ENCODE results near the gene ART1. TPM values are rescaled to one million over a fixed set of nuclear protein-coding genes. Genes with fewer than 3 reads are reported as not detected.
"Not testable (repeated sequence)": the region's sequence is repeated elsewhere in the genome, so short reads cannot be mapped to it uniquely, and the experiment has no call there.

Gene ART1
- total and polyA plus RNA-seq, 3 experiments from 2014 or later = not detected

DNA sequence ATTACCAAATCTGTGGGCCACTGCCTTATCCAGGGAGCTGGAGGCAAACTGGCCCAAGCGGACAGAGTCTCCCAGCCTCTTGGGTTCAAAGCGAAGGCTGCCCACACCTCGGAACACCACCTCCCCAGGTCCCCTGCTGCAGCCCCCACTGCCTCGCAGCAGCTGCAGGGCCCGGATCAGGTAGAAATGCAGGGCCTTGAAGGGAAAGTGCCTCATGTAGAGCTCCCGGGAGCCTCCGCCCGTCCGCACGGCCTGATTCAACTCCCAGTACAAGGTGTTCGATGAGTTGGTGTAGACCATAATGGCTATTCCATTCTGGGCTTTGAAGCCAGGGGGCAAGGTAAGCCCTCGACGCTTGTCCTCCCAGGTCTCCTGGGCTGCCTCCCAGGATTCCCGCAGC, 5.1 kb upstream of the ART1 start:
- Mint-ChIP-seq H3K4me3 (no peak overlapping the region), H3K27ac (no peak overlapping the region), H3K36me3 (no peaks in the 10 kb centered on the region), H3K4me1 (peaks cover 7 to 18% (median 7%) of the 10 kb centered on the region in 3 donors), H3K27me3 (peaks cover 31 to 53% of the 10 kb centered on the region in 2 donors), H3K9me3 (no peaks in the 10 kb centered on the region)
- DNase-seq = peak in 1 of 5 donors; percentile 39
- ChIA-PET CTCF (no interaction called here), POLR2A (no interaction called here)
- Histone ChIP-seq H3K36me3 (ENCODE audit: insufficient read depth, low read length) (no peaks in the 10 kb centered on the region), H3K9me3 (ENCODE audit: low read length) (no peaks in the 10 kb centered on the region), H3K27me3 (ENCODE audit: insufficient read depth, low read length, poor library complexity, severe bottlenecking) (peaks cover 4% of the 10 kb centered on the region), H3K4me3 (ENCODE audit: low read length) (no peak overlapping the region), H3K4me1 (ENCODE audit: insufficient read depth, low read length) (peaks cover 9% of the 10 kb centered on the region), H3K27ac (ENCODE audit: low read depth, low read length) (no peak overlapping the region)

DNA sequence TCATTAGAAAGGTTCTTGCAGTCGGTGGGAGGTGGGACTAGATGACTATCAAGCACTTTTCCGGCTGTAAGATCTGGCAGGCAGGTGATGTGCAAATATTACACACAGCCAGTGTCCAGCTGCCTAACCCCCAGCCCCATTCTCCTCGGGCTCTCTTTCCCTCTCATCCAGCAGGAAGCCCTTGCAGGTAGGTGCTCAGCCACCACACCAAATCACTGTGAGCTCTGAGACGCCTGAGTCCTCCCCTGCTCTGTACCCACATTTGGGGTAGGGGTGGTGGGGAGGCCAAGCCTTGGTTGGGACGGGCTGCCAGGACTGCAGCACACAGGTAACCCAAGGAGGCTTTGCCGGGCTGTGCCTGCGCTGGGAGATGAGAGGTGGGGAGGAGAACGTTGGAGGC, 3.7 kb upstream of the ART1 start:
- no peak overlapping the region for H3K4me3 ChIP-seq (ENCODE audit: low read length)
- Mint-ChIP-seq H3K36me3 (no peaks in the 10 kb centered on the region), H3K27me3 (peaks cover 35 to 60% of the 10 kb centered on the region in 2 donors), H3K27ac (peak overlapping the region in 2 of 8 donors; percentile 13 to 47), H3K4me1 (peaks cover 7 to 18% (median 7%) of the 10 kb centered on the region in 3 donors), H3K9me3 (no peaks in the 10 kb centered on the region), H3K4me3 (peak overlapping the region; percentile 59 to 80 (median 68))
- no peaks in the 10 kb centered on the region for H3K9me3 ChIP-seq (ENCODE audit: low read length)
- CTCF ChIA-PET = no interaction called here
- peaks cover 9% of the 10 kb centered on the region for H3K4me1 ChIP-seq (ENCODE audit: insufficient read depth, low read length)
- POLR2A ChIA-PET = no interaction called here
- no peaks in the 10 kb centered on the region for H3K36me3 ChIP-seq (ENCODE audit: insufficient read depth, low read length)
- DNase-seq = peak in 1 of 5 donors; percentile 31
- H3K27ac ChIP-seq (ENCODE audit: low read depth, low read length) = no peak overlapping the region
- peaks cover 4% of the 10 kb centered on the region for H3K27me3 ChIP-seq (ENCODE audit: insufficient read depth, low read length, poor library complexity, severe bottlenecking)

DNA sequence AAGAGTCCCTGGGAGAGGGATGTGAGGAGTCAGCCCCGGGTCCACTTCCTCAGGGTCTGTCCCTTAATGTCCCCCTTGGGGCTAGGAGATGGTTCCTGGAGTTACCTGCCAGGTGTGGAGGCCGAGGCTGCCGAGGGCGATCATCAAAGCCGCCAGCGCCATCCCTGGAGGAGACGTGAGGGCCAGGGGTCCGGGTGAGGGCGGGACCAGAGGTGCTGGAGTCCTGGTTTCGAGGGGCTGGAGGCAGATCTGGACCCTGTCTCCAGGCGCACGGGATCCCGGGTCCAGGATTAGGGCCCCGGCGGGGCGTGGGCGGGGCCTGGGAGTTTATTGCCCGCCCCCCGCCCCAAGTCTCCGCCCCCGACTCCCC, 3.2 kb upstream of the ART1 start, which contains the start of gene ART5:
Gene ART5 (minus strand): TSS at position 292 of the 370 bp plus-strand sequence. CDS start 130 bp downstream, at position 162.
- DNase-seq = no peak
- H3K27ac ChIP-seq (ENCODE audit: low read depth, low read length) = peak within 1 kb of the TSS; percentile 47
- peaks cover 35 to 60% of the 10 kb centered on the region in 2 donors for H3K27me3 Mint-ChIP-seq
- peaks cover 4% of the 10 kb centered on the region for H3K27me3 ChIP-seq (ENCODE audit: insufficient read depth, low read length, poor library complexity, severe bottlenecking)
- peak within 1 kb of the TSS; percentile 59 to 89 (median 79) for H3K4me3 Mint-ChIP-seq
- H3K36me3 ChIP-seq (ENCODE audit: insufficient read depth, low read length) = no peaks in the 10 kb centered on the region
- peak within 1 kb of the TSS; percentile 38 for H3K4me3 ChIP-seq (ENCODE audit: low read length)
- H3K9me3 ChIP-seq (ENCODE audit: low read length) = no peaks in the 10 kb centered on the region
- ChIA-PET POLR2A (no interaction called here), CTCF (no interaction called here)
- peaks cover 9% of the 10 kb centered on the region for H3K4me1 ChIP-seq (ENCODE audit: insufficient read depth, low read length)
- no peaks in the 10 kb centered on the region for H3K9me3 Mint-ChIP-seq
- peak within 1 kb of the TSS in 3 of 8 donors; percentile 13 to 92 (median 47) for H3K27ac Mint-ChIP-seq
- no peaks in the 10 kb centered on the region for H3K36me3 Mint-ChIP-seq
- H3K4me1 Mint-ChIP-seq = peaks cover 7 to 18% (median 7%) of the 10 kb centered on the region in 3 donors

DNA sequence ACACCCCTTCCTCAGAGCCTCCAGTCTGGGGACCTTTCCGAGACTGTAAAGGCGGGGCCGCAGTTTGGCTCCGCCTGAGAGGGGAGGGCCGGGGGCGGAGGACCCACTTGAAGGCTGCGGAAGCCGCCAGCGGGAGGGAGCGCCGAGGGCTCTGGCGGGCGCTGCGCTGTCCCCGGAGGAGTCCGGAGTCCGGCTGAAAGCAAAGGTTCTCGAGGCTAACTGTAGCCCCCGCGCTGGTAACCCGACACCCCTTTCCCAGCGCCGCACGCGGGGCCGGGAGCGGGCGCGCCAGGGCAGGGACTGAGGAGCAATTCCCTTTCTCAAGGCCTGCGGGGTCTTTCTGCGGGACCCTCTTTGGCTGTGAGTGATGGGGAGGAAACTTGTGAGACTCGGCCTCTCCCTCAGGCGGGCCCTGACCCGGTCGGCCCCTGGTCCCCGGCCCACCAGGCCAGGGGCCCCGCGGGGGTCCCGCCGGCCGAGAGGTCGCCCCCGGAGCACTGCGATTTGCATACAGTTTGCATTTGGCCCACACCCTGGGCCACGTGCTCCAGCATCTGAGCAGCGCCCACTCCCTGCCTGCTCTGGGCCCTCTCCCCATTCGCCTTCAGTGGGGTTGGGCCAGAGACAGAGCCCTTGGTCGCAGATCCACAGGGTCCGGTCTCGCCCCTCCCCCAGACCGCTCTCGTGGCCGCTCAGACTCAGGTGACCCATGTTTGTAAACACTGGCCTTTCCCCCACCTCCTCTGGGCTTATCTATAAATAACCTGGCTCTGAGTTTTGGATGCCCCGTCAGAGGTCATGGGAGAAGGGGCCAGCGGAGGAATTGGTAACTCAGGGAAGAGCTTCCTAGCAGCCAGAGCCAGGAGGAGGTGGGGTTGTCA, 2.6 kb upstream of the ART1 start:
- H3K4me3 ChIP-seq (ENCODE audit: low read length) = peak overlapping the region; percentile 38
- H3K4me1 Mint-ChIP-seq = peaks cover 7 to 18% (median 7%) of the 10 kb centered on the region in 3 donors
- POLR2A ChIA-PET = no interaction called here

DNA sequence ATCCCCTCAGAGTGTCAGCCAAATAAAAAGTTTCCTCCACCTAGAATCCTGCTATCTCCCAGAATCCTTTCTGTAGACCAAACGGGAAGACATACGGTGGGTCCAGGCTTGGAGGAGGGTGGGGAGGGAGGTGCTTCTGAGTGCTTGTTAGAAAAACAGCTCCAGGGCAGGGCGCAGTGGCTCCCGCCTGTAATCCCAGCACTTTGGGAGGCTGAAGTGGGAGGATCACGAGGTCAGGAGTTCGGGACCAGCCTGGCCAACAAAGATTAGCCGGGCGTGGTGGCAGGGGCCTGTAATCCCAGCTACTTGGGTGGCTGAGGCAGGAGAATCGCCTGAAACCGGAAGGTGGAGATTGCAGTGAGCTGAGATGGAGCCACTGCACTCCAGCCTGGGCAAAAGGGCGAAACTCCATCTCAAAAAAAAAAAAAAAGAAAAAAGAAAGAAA, 1.8 kb upstream of the ART1 start:
- H3K4me1 ChIP-seq (ENCODE audit: insufficient read depth, low read length); H3K9me3 Mint-ChIP-seq; H3K27ac Mint-ChIP-seq; CTCF ChIA-PET; H3K36me3 Mint-ChIP-seq; H3K27me3 ChIP-seq (ENCODE audit: insufficient read depth, low read length, poor library complexity, severe bottlenecking); POLR2A ChIA-PET; H3K36me3 ChIP-seq (ENCODE audit: insufficient read depth, low read length); H3K9me3 ChIP-seq (ENCODE audit: low read length): not testable (repeated sequence)
- Histone ChIP-seq H3K4me3 (ENCODE audit: low read length) (peak overlapping the region; percentile 38), H3K27ac (ENCODE audit: low read depth, low read length) (peak overlapping the region; percentile 47)
- peaks cover 33 to 68% of the 10 kb centered on the region in 2 donors for H3K27me3 Mint-ChIP-seq
- peaks cover 7 to 18% (median 7%) of the 10 kb centered on the region in 3 donors for H3K4me1 Mint-ChIP-seq
- peak in 1 of 5 donors; percentile 28 for DNase-seq
- H3K4me3 Mint-ChIP-seq = peak overlapping the region in 5 of 7 donors; percentile 50 to 89 (median 57)

More for the DNA sequence above, 2.6 kb upstream of the ART1 start:
- DNase-seq = peak; percentile 29 to 72 (median 52)
- Histone ChIP-seq H3K27me3 (ENCODE audit: insufficient read depth, low read length, poor library complexity, severe bottlenecking) (peaks cover 4% of the 10 kb centered on the region), H3K27ac (ENCODE audit: low read depth, low read length) (peak overlapping the region; percentile 47), H3K36me3 (ENCODE audit: insufficient read depth, low read length) (no peaks in the 10 kb centered on the region), H3K4me1 (ENCODE audit: insufficient read depth, low read length) (peaks cover 9% of the 10 kb centered on the region), H3K9me3 (ENCODE audit: low read length) (no peaks in the 10 kb centered on the region)
- H3K4me3 Mint-ChIP-seq = peak overlapping the region; percentile 50 to 89 (median 79)
- CTCF ChIA-PET = no interaction called here
- peak overlapping the region in 2 of 8 donors; percentile 27 to 92 for H3K27ac Mint-ChIP-seq
- no peaks in the 10 kb centered on the region for H3K9me3 Mint-ChIP-seq
- peaks cover 35 to 61% of the 10 kb centered on the region in 2 donors for H3K27me3 Mint-ChIP-seq
- H3K36me3 Mint-ChIP-seq = no peaks in the 10 kb centered on the region

DNA sequence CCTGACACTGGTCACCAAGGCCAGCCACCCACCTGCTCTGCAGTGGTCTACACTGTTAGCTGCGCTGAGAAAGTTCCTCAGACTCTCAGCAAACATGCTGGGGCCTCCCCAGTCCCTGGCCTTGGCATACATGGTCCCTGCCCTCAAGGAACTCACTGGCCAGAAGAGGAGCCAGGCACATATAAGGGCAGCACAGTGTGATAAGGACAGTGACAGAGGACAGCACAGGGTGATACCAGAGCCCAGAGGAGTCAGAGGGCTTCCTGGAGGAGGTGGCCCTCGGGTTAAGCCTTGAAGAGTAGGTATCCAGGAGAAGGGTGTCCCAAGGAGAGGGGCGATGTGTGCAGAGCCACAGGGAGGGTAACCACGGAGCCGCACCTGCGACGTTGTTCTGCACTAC, 624 bp downstream of the ART1 start:
- no peaks in the 10 kb centered on the region for H3K9me3 ChIP-seq (ENCODE audit: low read length)
- no peak for DNase-seq
- Mint-ChIP-seq H3K4me1 (peaks cover 7 to 18% (median 7%) of the 10 kb centered on the region in 3 donors), H3K27me3 (peaks cover 36 to 76% of the 10 kb centered on the region in 2 donors), H3K4me3 (no peak overlapping the region), H3K9me3 (peaks cover 0 to 2% (median 0%) of the 10 kb centered on the region in 5 donors), H3K27ac (no peak overlapping the region), H3K36me3 (no peaks in the 10 kb centered on the region)
- H3K36me3 ChIP-seq (ENCODE audit: insufficient read depth, low read length) = no peaks in the 10 kb centered on the region
- H3K27me3 ChIP-seq (ENCODE audit: insufficient read depth, low read length, poor library complexity, severe bottlenecking) = peaks cover 4% of the 10 kb centered on the region
- CTCF ChIA-PET = no interaction called here
- no peak overlapping the region for H3K4me3 ChIP-seq (ENCODE audit: low read length)
- H3K4me1 ChIP-seq (ENCODE audit: insufficient read depth, low read length) = peaks cover 9% of the 10 kb centered on the region
- POLR2A ChIA-PET = no interaction called here
- H3K27ac ChIP-seq (ENCODE audit: low read depth, low read length) = no peak overlapping the region

DNA sequence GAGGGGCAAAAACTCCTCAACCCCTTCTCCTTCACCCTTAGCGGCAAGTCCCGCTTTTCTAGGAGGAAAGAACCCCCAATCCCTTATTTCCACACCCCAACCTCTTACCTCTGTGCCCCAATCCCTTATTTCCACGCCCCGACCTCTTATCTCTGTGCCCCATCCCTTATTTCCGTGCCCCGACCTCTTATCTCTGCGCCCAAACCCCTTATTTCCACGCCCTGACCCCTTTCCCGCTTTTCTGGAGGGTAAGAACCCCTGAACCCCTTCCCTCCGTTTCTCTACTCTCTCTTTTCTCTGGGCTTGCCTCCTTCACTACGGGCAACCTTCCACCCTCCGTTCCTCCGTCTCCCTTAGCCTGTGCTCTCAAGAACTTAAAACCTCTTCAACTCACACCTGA, 3.9 kb downstream of the ART1 start:
- CTCF ChIA-PET; H3K4me3 ChIP-seq (ENCODE audit: low read length); H3K36me3 Mint-ChIP-seq; H3K36me3 ChIP-seq (ENCODE audit: insufficient read depth, low read length); H3K27me3 ChIP-seq (ENCODE audit: insufficient read depth, low read length, poor library complexity, severe bottlenecking); H3K27ac ChIP-seq (ENCODE audit: low read depth, low read length); H3K4me1 ChIP-seq (ENCODE audit: insufficient read depth, low read length); H3K4me1 Mint-ChIP-seq; H3K9me3 Mint-ChIP-seq; H3K4me3 Mint-ChIP-seq; H3K9me3 ChIP-seq (ENCODE audit: low read length); H3K27ac Mint-ChIP-seq; DNase-seq; POLR2A ChIA-PET: not testable (repeated sequence)
- H3K27me3 Mint-ChIP-seq = peaks cover 17 to 66% of the 10 kb centered on the region in 2 donors

DNA sequence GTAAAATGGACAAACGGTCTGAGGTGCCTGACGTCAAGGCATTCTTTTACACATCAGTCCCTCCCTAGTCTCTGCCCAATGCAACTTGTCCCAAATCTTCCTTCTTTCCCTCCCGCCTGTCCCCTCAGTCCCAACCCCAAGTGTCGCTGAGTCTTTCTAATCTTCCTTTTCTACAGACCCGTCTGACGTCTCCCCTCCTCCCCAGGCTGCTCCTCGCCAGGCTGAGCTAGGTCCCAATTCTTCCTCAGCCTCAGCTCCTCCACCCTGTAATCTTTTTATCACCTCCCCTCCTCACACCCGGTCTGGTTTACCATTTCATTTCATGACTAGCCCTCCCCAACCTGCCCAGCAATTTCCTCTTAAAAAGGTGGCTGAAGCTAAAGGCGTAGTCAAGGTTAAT, 4.4 kb downstream of the ART1 start:
- H3K27ac ChIP-seq (ENCODE audit: low read depth, low read length); H3K4me3 Mint-ChIP-seq; H3K27me3 ChIP-seq (ENCODE audit: insufficient read depth, low read length, poor library complexity, severe bottlenecking); DNase-seq; H3K36me3 ChIP-seq (ENCODE audit: insufficient read depth, low read length); H3K9me3 ChIP-seq (ENCODE audit: low read length); H3K27ac Mint-ChIP-seq; POLR2A ChIA-PET; H3K9me3 Mint-ChIP-seq; CTCF ChIA-PET; H3K36me3 Mint-ChIP-seq; H3K4me1 ChIP-seq (ENCODE audit: insufficient read depth, low read length); H3K4me1 Mint-ChIP-seq; H3K4me3 ChIP-seq (ENCODE audit: low read length): not testable (repeated sequence)
- H3K27me3 Mint-ChIP-seq = peaks cover 14 to 62% of the 10 kb centered on the region in 2 donors

Measured in CD8-positive, alpha-beta memory T cell (primary cell).